GM19438 (cell line): Measurements from ENCODE around the gene FBXL13.
"Not testable (repeated sequence)": the region's sequence is repeated elsewhere in the genome, so short reads cannot be mapped to it uniquely, and the experiment has no call there.

Experiments used
- ATAC-seq: cut with Tn5 transposase; IDR thresholded peaks from one replicate; pipeline ENCODE4 v1.9.1; 2021; ENCODE audit warnings: low read depth; ENCODE audit not compliant: unreplicated experiment

The FBXL13 gene

DNA sequence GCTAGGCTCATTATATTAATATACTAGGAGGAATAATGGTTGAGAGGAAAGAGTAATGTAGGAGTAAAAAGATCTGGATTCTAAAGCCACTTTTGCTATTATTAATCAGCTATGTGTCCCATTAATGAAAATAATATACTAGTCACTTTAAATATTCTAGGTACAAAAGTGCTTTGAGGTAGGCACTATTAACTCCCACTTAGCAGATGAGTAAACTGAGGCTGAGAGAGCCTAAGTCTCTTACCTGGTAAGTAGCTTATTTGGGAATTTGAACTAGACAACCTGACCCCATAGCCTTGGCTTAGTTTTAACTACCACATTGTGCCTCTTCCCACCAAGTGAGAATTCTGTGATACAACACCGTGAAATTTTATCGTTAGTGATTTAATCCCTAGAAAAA is 6.3 kb upstream of the FBXL13 start:
- ATAC-seq: no peak

- ATAC-seq: no peak
Observed at GRCh38 chr7:103079836-103080235, 5.2 kb upstream of the FBXL13 start.

- not testable (repeated sequence) for ATAC-seq
Observed at GRCh38 chr7:103078226-103078625, 3.6 kb upstream of the FBXL13 start.

DNA sequence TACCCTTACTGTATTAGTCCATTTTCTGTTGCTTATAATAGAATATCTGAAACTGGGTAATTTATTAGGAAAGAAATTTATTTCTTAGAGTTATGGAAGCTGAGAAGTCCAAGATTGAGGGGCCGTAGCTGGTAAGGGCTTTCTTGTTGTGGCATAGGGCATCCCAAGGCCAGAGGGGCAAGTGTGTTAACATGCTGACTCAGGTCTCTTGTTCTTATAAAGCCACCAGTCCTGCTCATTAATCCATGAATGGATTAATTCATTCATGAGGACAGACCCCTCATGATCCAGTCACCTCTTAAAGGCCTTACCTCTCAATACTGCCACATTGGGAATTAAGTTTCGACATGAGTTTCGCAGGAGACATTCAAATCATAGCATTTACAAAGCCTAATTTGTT is 2.7 kb upstream of the FBXL13 start:
- ATAC-seq: no peak

DNA sequence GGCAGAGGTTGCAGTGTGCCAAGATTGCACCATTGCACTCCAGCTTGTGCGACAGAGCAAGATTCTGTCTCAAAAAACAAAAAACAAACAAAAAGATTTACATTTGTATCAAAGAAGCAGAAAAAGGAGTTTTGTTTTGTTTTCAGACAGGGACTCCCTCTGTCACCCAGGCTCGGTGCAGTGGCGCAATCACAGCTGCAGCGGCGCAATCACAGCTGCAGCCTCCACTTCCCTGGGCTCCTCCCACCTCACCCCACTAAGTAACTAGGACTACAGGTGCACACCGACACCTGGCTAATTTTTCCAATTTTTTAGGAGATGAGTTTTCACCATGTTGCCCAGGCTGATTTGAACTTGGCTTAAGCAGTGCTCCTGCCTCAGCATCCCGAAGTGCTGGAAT is 2.2 kb upstream of the FBXL13 start:
- no peak for ATAC-seq

DNA sequence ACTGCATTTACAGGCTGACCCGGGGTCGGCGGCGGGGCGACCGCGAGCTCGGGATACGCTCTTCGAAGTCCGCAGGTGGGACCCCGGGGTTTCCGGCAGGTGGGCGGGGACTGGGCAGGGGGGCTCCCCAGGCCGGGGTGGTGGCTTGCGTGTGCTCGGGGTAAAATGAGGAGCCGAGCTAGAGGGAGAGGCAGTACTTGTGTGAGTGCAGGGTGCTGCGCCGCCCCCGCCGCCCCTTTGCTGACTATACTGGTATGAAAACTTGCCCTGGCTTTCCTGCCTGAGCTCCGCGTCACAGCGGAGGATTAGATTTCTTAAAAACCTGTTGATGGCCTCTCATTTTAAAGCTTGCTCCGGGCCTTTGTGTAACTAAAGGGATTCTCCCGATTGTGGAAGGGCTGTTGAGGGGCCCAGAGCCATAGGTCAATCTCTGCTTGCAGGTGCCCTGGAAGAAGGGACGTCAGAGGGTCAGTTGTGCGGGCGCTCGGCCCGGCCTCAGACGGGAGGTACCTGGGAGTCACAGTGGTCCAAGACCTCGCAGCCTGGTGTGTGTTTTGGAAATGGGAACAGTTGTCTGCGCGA is 832 bp upstream of the FBXL13 start:
- peak; percentile 46 for ATAC-seq

DNA sequence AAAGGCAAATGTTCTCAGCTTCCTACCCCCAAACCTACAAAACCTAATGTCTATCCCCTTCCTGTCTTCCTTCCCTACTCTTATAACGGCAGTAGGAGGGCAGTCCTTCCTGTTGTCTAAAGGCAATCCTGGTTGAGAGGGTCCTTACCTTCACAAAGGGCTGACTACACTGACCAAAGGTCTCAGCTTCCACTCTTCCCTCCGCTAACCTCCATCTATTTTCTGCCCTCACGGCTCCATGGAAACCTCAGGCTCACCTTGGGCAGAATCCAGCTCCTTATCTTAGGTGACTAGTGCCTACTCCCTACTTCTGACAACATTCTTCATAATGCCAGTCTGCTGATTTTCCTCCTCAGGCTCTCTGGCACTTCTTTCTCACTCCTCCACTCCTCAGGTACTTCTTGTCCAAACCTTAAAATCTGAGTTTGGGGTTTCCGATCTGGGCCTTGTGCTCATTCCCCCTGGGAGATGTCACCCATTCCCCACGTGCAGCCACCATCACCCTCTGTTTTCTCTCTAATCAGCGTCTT is 542 bp downstream of the FBXL13 start:
- ATAC-seq: no peak

DNA sequence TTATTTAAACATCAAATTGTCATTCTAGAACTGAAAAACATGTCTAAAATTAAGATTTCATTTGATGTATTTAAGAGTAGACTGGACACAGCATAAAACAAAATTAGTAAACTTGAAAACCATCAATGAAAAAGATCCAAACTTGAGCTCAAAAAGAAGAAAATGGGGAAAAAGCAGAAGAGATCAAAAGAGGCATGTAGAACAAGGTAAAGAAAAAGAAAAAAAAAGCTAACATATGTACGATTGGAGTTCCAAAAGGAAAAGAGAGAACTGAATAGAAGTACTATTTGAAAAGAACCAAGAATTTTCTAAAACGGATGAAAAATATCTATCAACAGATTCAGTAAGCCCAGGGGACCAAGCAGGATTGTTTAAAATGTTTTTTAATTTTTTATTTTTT is 3.6 kb downstream of the FBXL13 start:
- no peak for ATAC-seq

DNA sequence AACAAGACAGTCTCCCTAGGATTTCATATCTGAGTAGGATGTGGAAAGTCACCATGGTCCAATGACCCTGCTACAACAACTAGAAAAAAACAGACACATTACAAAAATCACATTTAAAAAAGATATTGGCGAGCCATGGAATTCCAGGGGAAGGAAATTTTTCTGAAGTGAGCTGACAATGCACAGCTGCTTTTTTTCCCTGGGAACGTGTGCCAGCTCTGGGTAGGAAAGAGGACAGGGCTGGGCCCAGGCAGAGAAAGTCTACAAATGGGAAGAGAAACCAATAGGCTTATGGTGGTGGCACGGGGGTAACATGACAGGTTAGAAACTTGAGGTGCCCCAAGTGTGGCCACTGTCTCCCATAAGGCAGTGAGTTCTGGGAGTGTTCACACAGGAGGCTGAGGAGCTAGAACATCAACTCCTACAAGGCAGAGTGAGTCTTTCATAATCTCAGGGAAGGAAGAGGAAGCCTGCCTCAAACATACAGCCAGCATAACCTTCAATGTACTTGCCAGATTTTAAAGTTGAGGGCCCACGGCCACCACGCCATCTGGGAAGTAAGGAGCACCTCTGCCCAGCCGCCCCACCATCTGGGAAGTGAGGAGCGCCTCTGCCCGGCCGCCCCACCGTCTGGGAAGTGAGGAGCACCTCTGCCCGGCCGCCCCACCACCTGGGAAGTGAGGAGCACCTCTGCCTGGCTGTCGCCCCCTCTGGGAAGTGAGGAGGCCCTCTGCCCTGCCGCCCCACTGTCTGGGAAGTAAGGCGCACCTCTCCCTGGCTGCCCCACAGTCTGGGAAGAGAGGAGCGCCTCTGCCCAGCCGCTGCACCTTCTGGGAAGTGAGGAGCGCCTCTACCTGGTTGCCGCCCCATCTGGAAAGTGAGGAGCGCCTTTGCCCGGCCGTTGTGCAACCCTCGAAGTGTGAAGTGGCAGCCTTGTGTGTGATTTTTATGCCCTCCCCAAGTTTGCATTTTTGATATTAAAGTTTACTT is 5.9 kb downstream of the FBXL13 start:
- ATAC-seq: no peak

- no peak for ATAC-seq
Observed at GRCh38 chr7:103065667-103066066, 8.9 kb downstream of the FBXL13 start.

GRCh38 chr7:103063895-103064294 is 10.7 kb downstream of the FBXL13 start:
- no peak for ATAC-seq

- ATAC-seq: no peak
Observed at GRCh38 chr7:103059471-103059870, 15.1 kb downstream of the FBXL13 start.

DNA sequence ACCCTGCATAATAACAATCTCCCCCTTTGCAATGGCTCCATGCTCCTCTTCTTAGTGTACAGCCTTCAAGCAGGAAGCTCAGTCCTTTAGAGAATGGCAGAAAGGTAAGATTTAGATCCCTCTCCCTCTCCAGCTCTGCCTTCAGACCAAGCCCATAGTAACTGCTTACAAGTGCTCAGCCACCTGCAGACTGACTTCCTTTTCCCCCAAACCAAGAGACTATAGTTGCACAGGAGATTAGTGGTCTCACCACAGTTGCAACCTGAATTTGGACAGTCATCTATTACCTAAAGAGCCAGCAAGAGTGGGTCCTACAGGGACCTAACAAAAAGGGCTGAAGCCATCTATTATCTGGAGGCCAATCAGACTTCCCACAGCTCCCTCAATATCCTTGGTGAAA is 16.5 kb downstream of the FBXL13 start:
- no peak for ATAC-seq

GRCh38 chr7:103056006-103056405 is 18.6 kb downstream of the FBXL13 start:
- not testable (repeated sequence) for ATAC-seq

- no peak for ATAC-seq
Observed at GRCh38 chr7:103051519-103051918, 23.1 kb downstream of the FBXL13 start.

DNA sequence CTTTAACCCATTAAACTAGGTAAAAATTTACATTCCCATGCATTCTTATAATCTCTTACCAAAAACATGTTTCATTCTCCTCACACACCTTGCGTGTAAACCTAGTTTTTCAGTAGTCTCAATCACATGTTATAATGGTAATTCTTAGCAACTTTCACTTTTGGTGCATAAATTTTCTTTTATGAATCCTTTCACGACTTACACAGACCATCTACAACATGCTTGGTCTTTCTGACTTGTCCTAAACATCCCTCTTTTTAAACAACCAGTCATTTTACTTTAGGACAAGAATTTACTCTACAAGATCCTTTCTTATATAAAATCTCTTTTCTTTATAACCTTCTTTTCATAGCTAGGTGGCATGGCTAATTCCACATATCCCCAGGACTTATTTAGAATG is 25.8 kb downstream of the FBXL13 start:
- no peak for ATAC-seq

- ATAC-seq: not testable (repeated sequence)
Observed at GRCh38 chr7:103041815-103042214, 32.8 kb downstream of the FBXL13 start.

GRCh38 chr7:103037823-103038739 is 36.5 kb downstream of the FBXL13 start:
- ATAC-seq: not testable (repeated sequence)

DNA sequence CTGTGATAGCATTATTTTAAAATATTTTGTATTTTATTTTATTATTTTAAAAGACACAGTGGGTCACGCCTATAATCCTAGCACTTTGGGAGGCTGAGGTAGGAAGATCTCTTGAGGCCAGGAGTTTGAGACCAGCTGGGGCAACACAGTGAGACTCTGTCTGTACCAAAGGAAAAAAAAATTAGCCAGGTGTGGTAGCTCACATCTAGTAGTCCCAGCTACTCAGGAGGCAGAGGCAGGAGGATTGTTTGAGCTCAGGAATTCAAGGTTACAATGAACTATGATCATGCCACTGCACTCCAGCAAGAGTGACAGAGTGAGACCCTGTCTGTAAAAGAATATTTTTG is 37.1 kb downstream of the FBXL13 start:
- no peak for ATAC-seq

DNA sequence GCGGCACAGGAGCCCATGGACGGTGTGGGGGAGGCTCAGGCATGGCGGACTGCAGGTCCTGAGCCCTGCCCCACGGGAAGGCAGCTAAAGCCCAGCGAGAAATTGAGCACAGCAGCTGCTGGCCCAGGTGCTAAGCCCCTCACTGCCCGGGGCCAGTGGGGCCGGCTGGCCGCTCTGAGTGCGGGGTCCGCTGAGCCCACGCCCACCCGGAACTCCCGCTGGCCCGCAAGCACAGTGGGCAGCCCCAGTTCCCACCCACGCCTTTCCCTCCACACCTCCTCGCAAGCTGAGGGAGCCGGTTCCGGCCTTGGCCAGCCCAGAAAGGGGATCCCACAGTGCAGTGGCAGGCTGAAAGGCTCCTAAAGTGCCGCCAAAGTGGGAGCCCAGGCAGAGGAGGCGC is 40.3 kb downstream of the FBXL13 start:
- ATAC-seq: not testable (repeated sequence)

GRCh38 chr7:103031781-103032180 is 42.8 kb downstream of the FBXL13 start:
- ATAC-seq: no peak
